ELR (cell line): ENCODE data around the gene LHFPL3.
"Not testable (repeated sequence)": the region's sequence is repeated elsewhere in the genome, so short reads cannot be mapped to it uniquely, and the experiment has no call there.

Experiments
- DNase-seq: peaks from one replicate; pipeline ENCODE4 v3.0.0-alpha.2; 2015; ENCODE audit warnings: low read depth

Gene LHFPL3

DNA sequence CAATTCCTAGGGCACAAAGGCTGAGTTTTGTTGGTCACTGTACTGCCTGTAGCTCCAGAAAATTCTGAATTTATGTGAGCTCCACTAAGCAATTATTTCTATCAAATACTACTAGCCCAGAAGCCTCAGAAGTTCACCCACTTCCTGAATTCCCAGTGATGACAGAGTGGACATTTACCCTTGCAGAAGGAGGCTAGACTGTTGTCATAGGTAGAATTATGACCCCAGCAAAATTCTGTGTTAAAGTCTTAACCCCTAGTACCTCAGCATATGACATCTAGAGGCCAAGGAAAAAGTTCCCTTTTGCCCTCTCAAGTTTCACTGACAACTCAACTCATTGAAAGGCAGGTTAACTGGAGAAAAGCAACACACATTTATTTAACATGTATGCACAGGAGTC lies 606.9 kb downstream of the LHFPL3 start:
- no peak for DNase-seq

DNA sequence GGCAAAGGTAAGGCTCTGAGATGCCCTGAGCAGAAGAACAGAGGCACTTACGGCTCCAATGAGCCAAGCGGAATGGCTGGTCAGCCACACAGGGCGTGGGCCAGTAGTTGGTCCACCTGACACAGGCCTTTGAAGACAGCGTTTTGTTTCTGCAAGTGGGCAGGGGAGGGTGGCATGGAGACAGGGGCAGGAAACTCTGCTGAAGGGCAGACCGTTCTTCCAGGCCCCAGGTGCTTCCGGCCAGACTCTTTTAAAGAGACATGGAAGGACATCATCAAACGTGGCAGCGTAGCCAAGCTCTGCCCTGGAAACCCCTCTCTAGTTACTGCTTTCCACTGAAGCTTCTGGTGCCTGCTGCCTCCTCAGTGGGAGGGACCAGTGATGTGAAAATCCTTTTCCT lies 608.1 kb downstream of the LHFPL3 start:
- no peak for DNase-seq

DNA sequence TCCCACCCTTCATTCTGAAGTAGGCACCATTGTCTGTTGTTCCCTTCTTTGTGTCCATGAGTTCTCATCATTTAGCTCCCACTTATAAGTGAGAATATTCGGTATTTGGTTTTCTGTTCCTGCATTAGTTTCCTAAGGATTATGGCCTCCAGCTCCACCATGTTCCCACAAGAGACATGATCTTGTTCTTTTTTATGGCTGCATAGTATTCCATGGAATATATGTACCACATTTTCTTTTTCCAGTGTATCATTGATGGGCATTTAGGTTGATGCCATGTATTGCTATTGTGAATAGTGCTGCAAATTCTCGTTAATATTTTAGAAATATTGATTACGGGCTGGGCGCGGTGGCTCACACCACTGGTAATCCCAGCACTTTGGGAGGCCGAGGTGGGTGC lies 609.1 kb downstream of the LHFPL3 start:
- DNase-seq: not testable (repeated sequence)

DNA sequence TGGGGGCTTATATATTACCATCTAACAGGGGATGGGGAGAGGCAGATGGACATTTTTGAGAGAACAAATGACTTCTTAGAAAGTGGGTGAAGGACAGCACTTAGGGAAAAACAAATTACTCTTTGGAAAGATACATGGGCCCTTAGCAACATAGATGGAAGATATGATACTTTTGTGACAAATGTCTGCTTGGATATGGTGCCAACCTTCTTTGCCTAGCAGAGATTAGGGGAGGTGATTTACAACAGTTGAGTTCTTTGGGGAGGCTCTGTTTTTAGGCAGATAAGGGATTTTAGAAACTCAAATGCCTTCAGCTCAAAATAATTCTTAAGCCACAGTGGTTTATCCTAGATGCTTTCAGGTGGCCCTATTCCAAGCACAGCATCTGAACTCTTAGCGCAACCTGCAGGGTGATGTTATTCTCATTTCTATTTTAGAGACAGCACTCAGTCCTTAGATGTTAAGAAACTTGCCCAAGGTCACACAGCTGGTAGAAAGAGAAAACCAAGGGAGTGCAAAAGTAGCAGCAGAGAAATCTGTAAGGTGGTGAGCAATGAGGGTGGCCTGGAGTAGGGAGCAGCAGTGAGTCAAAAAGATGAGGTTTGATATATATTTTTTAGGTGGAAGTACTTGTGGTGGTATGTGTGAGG lies 610.5 kb downstream of the LHFPL3 start:
- DNase-seq: no peak

DNA sequence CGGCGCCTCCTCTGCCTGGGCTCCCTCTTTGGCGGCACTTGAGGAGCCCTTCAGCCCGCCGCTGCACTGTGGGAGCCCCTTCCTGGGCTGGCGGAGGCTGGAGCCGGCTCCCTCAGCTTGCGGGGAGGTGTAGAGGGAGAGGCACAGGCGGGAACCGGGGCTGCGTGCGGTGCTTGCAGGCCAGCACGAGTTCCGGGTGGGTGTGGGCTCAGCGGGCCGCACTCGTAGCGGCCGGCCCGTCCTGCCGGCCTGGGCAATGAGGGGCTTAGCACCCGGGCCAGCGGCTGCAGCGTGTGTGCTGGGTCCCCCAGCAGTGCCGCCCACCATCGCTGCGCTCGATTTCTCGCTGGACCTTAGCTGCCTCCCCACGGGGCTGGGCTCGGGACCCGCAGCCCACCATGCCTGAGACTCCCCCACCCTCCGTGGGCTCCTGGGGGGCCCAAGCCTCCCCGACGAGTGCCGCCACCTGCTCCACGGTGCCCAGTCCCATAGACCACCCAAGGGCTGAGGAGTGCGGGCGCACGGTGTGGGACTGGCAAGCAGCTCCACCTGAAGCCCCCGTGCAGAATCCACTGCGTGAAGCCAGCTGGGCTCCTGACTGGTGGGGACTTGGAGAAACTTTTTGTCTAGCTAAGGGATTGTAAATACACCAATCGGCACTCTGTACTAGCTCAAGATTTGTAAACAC lies 611.8 kb downstream of the LHFPL3 start:
- DNase-seq: no peak

DNA sequence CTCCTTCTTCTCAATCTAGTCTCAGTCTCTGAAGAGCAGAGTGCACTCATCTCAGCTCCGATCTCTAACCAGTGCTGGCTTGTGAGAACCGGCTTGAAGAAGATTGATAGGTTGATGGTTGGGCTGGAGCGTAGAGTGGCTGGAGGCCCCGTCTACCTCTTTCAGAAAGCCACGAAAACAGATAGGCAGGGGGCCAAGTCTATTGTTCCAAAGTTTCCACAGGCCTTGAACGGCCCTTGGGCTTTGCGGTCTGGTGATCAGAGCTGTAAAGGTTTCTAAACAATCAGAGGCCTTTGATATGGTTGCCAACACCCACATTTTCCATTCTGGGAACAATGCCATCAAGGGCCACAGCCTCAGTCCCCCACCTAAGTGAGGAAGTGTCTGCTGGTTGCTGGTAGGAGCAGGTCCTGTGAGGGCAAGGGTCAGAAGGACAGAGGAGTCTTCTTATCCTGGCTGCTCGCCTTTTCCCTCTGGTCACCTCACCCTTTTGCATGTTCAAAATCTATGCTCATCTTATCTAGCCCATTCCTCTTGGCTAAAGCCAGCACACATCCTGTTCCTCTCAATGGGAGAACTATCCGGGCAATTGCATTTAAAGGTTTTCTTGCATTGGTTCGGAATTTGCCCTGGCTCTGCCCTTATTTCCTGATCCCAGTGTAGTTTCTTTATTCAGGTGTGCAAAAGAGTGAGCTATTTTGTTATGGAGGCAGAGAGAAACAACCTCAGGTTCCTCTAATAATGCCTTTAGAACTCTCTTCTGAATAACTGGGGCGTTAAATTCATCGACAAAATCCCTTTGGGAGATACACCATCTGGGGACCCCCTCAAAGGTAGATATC lies 615.3 kb downstream of the LHFPL3 start:
- DNase-seq: no peak

DNA sequence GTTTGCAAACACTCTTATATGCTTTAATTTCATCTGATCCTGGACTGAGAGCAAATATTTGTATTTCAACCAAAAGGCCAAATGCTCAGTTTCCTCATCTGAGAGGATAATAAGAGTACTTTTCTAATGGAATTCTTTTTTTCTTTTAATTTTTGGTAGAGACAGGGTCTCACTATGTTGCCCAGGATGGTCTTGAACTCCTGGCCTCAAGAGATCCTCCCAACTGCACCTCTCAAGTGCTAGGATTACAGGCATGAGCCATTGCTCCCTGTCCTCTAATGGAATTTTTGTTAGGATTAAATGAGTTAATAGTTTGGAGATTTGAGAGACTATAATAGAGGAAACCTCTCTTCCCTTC lies 617.2 kb downstream of the LHFPL3 start:
- DNase-seq: no peak

DNA sequence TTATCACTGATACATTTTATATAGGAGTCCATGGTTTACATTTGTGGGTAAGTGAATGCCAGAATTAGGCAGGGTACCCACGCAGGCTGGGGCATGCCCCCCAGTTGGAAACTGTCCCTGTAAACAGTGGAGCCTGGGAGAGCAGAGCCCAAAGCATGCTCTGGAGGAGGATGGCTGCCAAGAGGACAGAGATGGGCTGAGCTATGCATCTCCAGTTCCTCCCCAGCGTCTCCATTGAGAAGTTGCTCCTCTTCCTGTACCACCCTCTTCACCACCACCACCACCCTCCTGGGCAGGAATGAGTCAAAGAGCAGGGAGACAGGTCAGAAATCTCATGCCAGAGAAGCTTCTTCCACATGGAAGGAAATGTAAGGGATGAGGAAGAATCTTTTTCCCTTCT lies 617.9 kb downstream of the LHFPL3 start:
- DNase-seq: peak; percentile 36

DNA sequence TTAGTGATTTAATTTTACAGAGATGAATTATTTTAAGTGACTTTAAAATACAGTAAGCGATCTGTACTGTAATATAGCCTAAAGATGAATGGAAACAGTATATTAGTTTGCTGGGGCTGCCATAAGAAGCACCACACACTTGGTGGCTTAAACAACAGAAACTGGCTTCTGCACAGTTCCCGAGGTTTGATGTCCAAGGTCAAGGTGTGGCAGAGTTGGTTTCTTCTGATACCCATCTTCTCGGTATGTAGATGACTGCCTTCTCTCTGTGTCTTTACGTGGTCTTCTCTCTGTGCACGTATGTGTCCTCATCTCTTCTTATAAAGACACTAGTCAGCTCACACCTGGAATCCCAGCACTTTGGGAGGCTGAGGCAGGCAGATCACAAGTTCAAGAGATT lies 621.6 kb downstream of the LHFPL3 start:
- no peak for DNase-seq

DNA sequence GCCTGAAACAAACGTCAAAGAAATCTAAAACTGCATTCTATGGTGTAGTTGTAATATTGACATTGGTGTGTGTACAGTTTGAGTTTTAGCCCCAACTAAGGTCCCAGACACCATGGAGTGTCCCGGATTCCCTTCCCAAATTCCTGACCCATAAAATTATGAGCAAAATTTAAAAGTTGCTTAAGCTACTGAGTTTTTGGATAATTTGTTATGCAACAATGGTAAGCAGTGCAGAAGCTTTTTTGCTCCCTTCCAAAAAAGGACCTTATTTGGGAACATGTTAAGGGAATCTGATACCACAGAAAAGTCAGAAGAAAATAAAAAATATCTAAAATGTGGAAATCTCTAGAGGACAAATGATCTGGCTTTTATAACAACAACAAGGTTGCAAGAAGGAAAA lies 622.4 kb downstream of the LHFPL3 start:
- DNase-seq: no peak

DNA sequence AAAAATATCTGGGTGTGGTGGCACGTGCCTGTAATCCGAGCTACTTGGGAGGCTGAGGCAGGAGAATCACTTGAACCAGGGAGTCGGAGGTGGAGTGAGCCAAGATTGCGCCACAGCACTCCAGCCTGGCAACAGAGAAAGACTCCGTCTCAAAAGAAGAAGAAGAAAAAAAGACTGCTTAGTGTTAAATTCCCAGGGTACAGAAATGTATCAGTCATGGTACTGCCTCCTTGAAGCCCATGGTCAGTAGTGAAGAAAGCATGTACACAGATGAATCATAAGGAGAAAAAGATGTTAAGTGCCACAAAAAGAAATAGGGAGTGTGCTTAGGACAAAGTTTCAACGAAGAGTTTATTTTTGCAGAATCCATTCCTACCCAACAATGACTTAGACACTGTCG lies 623.1 kb downstream of the LHFPL3 start:
- DNase-seq: peak; percentile 37

DNA sequence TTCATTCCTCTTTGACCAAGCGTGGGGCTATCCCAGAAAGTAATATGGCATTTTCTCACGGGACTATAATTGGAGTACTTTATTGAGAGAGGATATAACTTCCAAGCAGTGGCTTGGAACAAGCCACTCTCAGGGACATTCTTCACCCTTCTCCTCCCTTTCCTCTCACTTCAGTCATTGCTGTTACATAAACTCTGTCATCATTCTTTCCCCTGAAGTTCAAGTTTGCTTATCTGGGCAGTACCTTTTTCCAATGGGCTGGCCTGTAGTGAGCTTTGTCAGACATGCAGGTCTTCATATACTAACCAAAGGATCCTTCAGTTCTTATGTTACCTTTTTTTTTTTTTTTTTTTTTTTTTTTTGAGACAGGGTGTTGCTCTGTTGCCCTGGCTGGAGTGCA lies 626.9 kb downstream of the LHFPL3 start:
- no peak for DNase-seq
